HCEC 1CT (cell line): ENCODE measurements around the gene PHYKPL.

Source experiments
- DNase-seq: peaks from one replicate; pipeline ENCODE4 v3.0.0-alpha.2; 2017

PHYKPL gene

GRCh38 chr5:178221853-178222252, 10.7 kb downstream of the PHYKPL start:
- DNase-seq: no peak

- no peak for DNase-seq
Observed at GRCh38 chr5:178221282-178221681, 11.3 kb downstream of the PHYKPL start.

GRCh38 chr5:178218827-178219226, 13.8 kb downstream of the PHYKPL start:
- DNase-seq: no peak

- DNase-seq: no peak
Observed at GRCh38 chr5:178218237-178218776, 14.3 kb downstream of the PHYKPL start.

- DNase-seq: no peak
Observed at GRCh38 chr5:178216779-178217178, 15.8 kb downstream of the PHYKPL start.

GRCh38 chr5:178216088-178216534, 16.5 kb downstream of the PHYKPL start:
- DNase-seq: no peak

GRCh38 chr5:178215280-178216002, 17.2 kb downstream of the PHYKPL start:
- DNase-seq: no peak

GRCh38 chr5:178214160-178214803, 18.3 kb downstream of the PHYKPL start:
- DNase-seq: no peak

GRCh38 chr5:178213748-178214151, 18.9 kb downstream of the PHYKPL start:
- DNase-seq: no peak

GRCh38 chr5:178213003-178213461, 19.6 kb downstream of the PHYKPL start:
- no peak for DNase-seq

- no peak for DNase-seq
Observed at GRCh38 chr5:178212241-178213002, 20.2 kb downstream of the PHYKPL start.

- DNase-seq: no peak
Observed at GRCh38 chr5:178211095-178212048, 21.2 kb downstream of the PHYKPL start.

- no peak for DNase-seq
Observed at GRCh38 chr5:178210686-178211085, 21.9 kb downstream of the PHYKPL start.

- DNase-seq: no peak
Observed at GRCh38 chr5:178210073-178210535, 22.5 kb downstream of the PHYKPL start.

GRCh38 chr5:178209334-178210072, 23.1 kb downstream of the PHYKPL start:
- no peak for DNase-seq

GRCh38 chr5:178208540-178209227, 23.9 kb downstream of the PHYKPL start:
- no peak for DNase-seq

- DNase-seq: no peak
Observed at GRCh38 chr5:178207917-178208280, 24.7 kb downstream of the PHYKPL start.

- no peak for DNase-seq
Observed at GRCh38 chr5:178207183-178207916, 25.3 kb downstream of the PHYKPL start.

- peak; percentile 54 for DNase-seq
Observed at GRCh38 chr5:178206166-178207101, 26.2 kb downstream of the PHYKPL start.
